ENCODE data around the gene GNG8.

GRCh38 chr19:46659151-46660007 lies 23.4 kb upstream of the GNG8 start:
- no peak for TF ChIP-seq CTCF (IDR thresholded peaks at IDR 0.05; ENCODE audit: low read depth, low read length)
- TF ChIP-seq EZH2phosphoT487 (IDR thresholded peaks at IDR 0.05; ENCODE audit: low read depth): no peak

Data from OCI-LY3 (cell line).